Right lobe of liver (tissue), 6 donors: ENCODE measurements around the gene RNF141. TPM values are rescaled to one million over a fixed set of nuclear protein-coding genes. Genes with fewer than 3 reads are reported as not detected.

Source experiments
- ATAC-seq, 4 donors: fragments of 200-7000 bp; cut with Tn5 transposase; one replicate each; pipeline ENCODE4 v1.9.1; 2020; ENCODE audit warnings: mild to moderate bottlenecking in 4 of 4, moderate library complexity in 4 of 4
- DNase-seq, 3 donors: peaks; one replicate each; pipeline ENCODE4 v3.0.0-alpha.2; 2020
- H3K27ac ChIP-seq, 3 donors: fragments of 200-600 bp; one replicate each; pipeline ENCODE4 v1.8.0; 2022
- H3K27me3 ChIP-seq, 2 donors: fragments of 200-600 bp; one replicate each; pipeline ENCODE4 v1.8.0; 2022
- H3K36me3 ChIP-seq, 4 donors: fragments of 200-600 bp; sonication (generic) in 1 of 4; one replicate each; pipeline versions ENCODE4 v1.5.1 to v1.8.0; 2017 to 2022; ENCODE audit warnings: control low read depth in 1 of 4
- H3K4me1 ChIP-seq, 4 donors: fragments of 200-600 bp; sonication (generic) in 1 of 4; one replicate each; pipeline versions ENCODE4 v1.5.1 to v1.8.0; 2017 to 2022; ENCODE audit warnings: control low read depth in 1 of 4
- H3K4me3 ChIP-seq, 3 donors: fragments of 200-600 bp; one replicate each; pipeline ENCODE4 v1.8.0; 2022
- H3K9me3 ChIP-seq, 4 donors: fragments of 200-600 bp; sonication (generic) in 1 of 4; one replicate each; pipeline versions ENCODE4 v1.5.1 to v1.8.0; 2017 to 2022; ENCODE audit warnings: control low read depth in 1 of 4
- POLR2A ChIP-seq: fragments of 450-650 bp; IDR thresholded peaks from one replicate; pipeline ENCODE4 v1.6.1; 2017; ENCODE audit warnings: antibody characterized with exemption, mild to moderate bottlenecking
- WGBS: methylation state at CpG from one replicate; pipeline ENCODE4 v1.1.6; 2018; ENCODE audit warnings: low coverage, low lambda C conversion rate; ENCODE audit not compliant: insufficient coverage; ENCODE audit errors: missing lambda C conversion rate; 5-methylcytosine and 5-hydroxymethylcytosine counted together
- intact Hi-C, 2 donors: fragments of 100-400 bp; cut with DNase I; formaldehyde crosslinking; loops; one replicate each; pipeline versions ENCODE4 v1.11.2 to v1.14.1; 2022
- total RNA-seq, 6 experiments: library from RNA; depleted of rRNA in 2 of 6; stranded (reverse); fragments of >200 nt in 2 of 6; fragmentation: NEBNext Ultra II Directional in 3 of 6; extraction: Animal tissue kit (Norgen Biotek cat#: 25700) in 3 of 6; gene quantifications; one replicate each; pipeline versions ENCODE4 v1.1.0 to v1.2.4, GENCODE V29; 2016 to 2023
- TF ChIP-seq, protein P1 (sequence below), 4 donors: fragments of 200-600 bp in 3 of 4; fragments of 450-650 bp in 1 of 4; IDR thresholded peaks; one replicate each; pipeline versions ENCODE4 v1.5.1 to v1.8.0; 2016 to 2022; ENCODE audit warnings: antibody characterized with exemption in 4 of 4, mild to moderate bottlenecking in 2 of 4
- donor health status: DM: no; HTN: yes; CAD: no.
- donor health status: DM: no; HTN: no; CAD: no.
- donor health status: DM: no; HTN: no; CAD: no.
- donor health status: DM: no; HTN: yes; CAD: no.
- donor health status: DM: no; HTN: yes; CAD: no.

RNF141 gene
- total RNA-seq, 6 experiments from 2014 or later: 11.2 to 21.0 (median 15.1) TPM

DNA sequence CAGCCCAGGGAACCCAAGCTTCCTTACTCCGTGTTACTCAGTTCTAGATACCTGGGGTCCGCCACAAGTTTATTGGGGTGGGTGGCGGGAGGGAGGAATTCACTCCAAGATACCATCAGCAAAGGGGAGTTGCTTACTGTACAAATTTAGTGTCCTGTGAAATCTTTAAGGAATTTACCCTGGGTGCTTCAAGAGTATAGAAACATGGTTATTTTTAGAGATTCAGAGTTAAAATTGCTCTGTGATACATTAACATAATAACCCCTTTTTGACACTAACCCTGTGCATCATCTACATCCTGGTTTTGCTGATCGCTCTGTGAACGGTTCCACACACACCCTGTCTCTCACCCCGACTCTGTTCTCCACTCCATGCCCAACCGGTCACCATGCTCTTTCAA, 46.4 kb upstream of the RNF141 start:
- DNase-seq (no peak), ATAC-seq (no peak)
- WGBS: 69% methylated on average over 7 of the region's 7 CpGs
- intact Hi-C loops: no loop called here
- Histone ChIP-seq H3K27ac (no peak overlapping the region), H3K27me3 (no peaks in the 10 kb centered on the region), H3K4me3 (no peak overlapping the region), H3K36me3 (no peaks in the 10 kb centered on the region), H3K4me1 (no peaks in the 10 kb centered on the region), H3K9me3 (no peaks in the 10 kb centered on the region)
- TF ChIP-seq, protein P1, sequence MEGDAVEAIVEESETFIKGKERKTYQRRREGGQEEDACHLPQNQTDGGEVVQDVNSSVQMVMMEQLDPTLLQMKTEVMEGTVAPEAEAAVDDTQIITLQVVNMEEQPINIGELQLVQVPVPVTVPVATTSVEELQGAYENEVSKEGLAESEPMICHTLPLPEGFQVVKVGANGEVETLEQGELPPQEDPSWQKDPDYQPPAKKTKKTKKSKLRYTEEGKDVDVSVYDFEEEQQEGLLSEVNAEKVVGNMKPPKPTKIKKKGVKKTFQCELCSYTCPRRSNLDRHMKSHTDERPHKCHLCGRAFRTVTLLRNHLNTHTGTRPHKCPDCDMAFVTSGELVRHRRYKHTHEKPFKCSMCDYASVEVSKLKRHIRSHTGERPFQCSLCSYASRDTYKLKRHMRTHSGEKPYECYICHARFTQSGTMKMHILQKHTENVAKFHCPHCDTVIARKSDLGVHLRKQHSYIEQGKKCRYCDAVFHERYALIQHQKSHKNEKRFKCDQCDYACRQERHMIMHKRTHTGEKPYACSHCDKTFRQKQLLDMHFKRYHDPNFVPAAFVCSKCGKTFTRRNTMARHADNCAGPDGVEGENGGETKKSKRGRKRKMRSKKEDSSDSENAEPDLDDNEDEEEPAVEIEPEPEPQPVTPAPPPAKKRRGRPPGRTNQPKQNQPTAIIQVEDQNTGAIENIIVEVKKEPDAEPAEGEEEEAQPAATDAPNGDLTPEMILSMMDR (IDR thresholded peaks at IDR 0.05): no peak
- TF ChIP-seq POLR2A: no peak

DNA sequence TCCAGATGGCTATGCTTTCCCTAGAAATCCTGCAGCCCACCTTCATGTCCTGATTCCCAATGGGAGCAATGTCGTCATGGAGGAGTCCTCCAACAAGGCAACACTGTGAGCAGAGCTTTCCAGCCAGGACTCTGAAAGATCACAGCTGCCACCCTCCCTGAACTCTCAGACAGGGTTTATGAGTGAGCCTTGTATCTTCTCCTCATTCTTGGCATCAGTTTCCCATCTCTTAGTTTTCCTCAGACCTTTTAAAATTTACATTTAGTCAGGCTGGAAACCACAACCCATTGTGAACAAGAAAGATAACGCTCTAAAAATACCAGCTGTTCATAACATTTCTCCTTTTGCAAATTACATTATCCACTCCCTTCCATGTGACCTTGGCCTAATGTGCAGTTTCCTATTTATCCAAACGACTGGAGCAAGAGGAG, 43.1 kb upstream of the RNF141 start:
- Histone ChIP-seq H3K27ac (no peak overlapping the region), H3K9me3 (no peaks in the 10 kb centered on the region), H3K27me3 (no peaks in the 10 kb centered on the region), H3K36me3 (no peaks in the 10 kb centered on the region), H3K4me1 (no peaks in the 10 kb centered on the region), H3K4me3 (no peak overlapping the region)
- 15% methylated on average over 2 of the region's 3 CpGs for WGBS
- DNase-seq (no peak), ATAC-seq (peak in 3 of 4 donors; percentile 20 to 36 (median 31))
- intact Hi-C loops: no loop called here
- TF ChIP-seq POLR2A: no peak
- TF ChIP-seq, protein P1 (IDR thresholded peaks at IDR 0.05): no peak

DNA sequence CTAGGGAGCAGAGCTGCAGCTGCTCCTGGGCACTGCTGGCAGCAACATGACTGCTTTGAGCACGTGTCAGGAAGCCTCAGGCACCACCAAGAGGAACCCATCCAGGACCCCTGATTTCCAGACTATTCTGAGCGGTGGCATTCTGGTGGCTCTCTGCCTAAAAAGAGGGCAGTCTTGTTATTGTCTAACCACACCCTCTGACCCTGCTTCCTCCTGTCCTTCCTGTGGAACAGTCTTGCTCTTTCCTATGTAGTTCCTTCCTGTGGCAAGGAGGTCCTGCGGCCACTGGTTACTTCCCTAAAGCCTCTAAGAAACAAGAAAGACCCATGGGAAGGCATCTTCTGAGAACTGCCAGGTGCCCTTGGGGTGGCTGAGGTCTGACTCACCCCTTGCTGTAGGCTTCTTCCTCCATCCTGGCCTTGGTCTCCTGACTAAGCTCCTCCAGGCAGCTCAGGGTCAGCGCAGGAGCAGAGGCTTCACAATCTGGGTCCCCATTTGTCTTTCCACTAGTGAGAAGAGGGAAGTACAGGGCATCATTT, 40.6 kb upstream of the RNF141 start:
- Histone ChIP-seq H3K36me3 (no peaks in the 10 kb centered on the region), H3K4me1 (no peaks in the 10 kb centered on the region), H3K9me3 (no peaks in the 10 kb centered on the region), H3K4me3 (no peak overlapping the region), H3K27me3 (no peaks in the 10 kb centered on the region), H3K27ac (peak overlapping the region; percentile 53 to 63 (median 60))
- DNase-seq: peak in 2 of 3 donors; percentile 50 to 70
- WGBS: 34% methylated on average over 3 of the region's 4 CpGs
- intact Hi-C loops: no loop called here
- TF ChIP-seq POLR2A: no peak
- TF ChIP-seq, protein P1 (IDR thresholded peaks at IDR 0.05): no peak
- ATAC-seq: peak; percentile 69 to 76 (median 71)

DNA sequence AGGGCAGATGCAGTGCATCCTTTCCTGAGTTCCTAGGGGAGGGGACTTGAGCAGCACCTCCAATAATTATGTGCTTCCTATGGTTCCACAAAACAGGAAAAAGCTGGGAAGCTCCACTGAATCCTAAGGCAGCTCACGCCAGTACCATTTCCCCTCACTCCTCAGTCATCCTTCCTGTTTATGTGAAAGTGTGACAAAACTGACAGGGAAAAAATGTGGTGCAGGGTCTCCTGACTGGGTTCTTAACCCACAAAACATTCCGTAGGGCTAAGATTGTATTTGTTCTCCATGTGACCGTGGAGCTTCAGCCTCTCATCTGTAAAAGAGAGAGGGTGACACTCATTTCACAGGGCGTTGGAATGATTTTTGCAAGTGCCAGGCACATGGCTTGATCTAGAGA, 39.6 kb upstream of the RNF141 start:
- no peak for TF ChIP-seq POLR2A
- TF ChIP-seq, protein P1 (IDR thresholded peaks at IDR 0.05): no peak
- intact Hi-C loops: no loop called here
- Histone ChIP-seq H3K4me1 (no peaks in the 10 kb centered on the region), H3K27me3 (no peaks in the 10 kb centered on the region), H3K36me3 (no peaks in the 10 kb centered on the region), H3K27ac (peak overlapping the region in 2 of 3 donors; percentile 53 to 60), H3K4me3 (no peak overlapping the region), H3K9me3 (no peaks in the 10 kb centered on the region)
- ATAC-seq (peak in 3 of 4 donors; percentile 33 to 62 (median 56)), DNase-seq (no peak)
- 37% methylated on average over 2 of the region's 4 CpGs for WGBS
